Cardiac muscle cell (in vitro differentiated cells and primary cell): Measurements from ENCODE around the gene C16orf74. TPM values are rescaled to one million over a fixed set of nuclear protein-coding genes. Genes with fewer than 3 reads are reported as not detected.

Experiments
- DNase-seq, 2 donors: peaks; one replicate each; pipeline versions ENCODE4 v3.0.0 to v3.0.0-alpha.2; 2010 to 2017; ENCODE audit warnings: low read depth in 1 of 2, low spot score in 1 of 2
- H3K27ac ChIP-seq: fragments of 200-600 bp; sonication (generic); 2 replicates; pipeline ENCODE4 v1.5.1; 2016
- H3K27me3 ChIP-seq: fragments of 200-600 bp; sonication (generic); 2 replicates; pipeline ENCODE4 v1.6.0; 2016; ENCODE audit warnings: control low read depth
- H3K36me3 ChIP-seq: fragments of 200-600 bp; sonication (generic); 2 replicates; pipeline ENCODE4 v1.5.1; 2016; ENCODE audit warnings: control low read depth
- H3K4me1 ChIP-seq: fragments of 200-600 bp; sonication (generic); 2 replicates; pipeline ENCODE4 v1.8.1; 2017; ENCODE audit warnings: low read depth, mild to moderate bottlenecking, mixed run types
- H3K4me3 ChIP-seq: fragments of 200-600 bp; sonication (generic); 2 replicates; pipeline ENCODE4 v1.5.1; 2016; ENCODE audit warnings: mild to moderate bottlenecking
- H3K9me3 ChIP-seq: fragments of 200-600 bp; sonication (generic); 2 replicates; pipeline ENCODE4 v1.5.1; 2017; ENCODE audit warnings: low read depth, mild to moderate bottlenecking, control low read depth
- polyA plus RNA-seq: library from polyadenylated mRNA; unstranded; fragments of >200 nt; fragmentation: Nextera tagmentation; extraction: Ambion mirVana; gene quantifications from 2 replicates; pipeline ENCODE4 v1.2.1, GENCODE V29; 2016
- total RNA-seq: library from RNA; depleted of rRNA; stranded (reverse); fragments of >200 nt; gene quantifications from 2 replicates; pipeline ENCODE4 v1.2.3, GENCODE V29; 2016
- TF ChIP-seq, protein P1 (sequence below): IDR thresholded peaks from 2 replicates; pipeline ENCODE4 v1.5.1; 2012; ENCODE audit warnings: low read depth, mild to moderate bottlenecking, low read length

Gene C16orf74
- total and polyA plus RNA-seq, 2 experiments from 2014 or later = 37.9 to 49.7 TPM

DNA sequence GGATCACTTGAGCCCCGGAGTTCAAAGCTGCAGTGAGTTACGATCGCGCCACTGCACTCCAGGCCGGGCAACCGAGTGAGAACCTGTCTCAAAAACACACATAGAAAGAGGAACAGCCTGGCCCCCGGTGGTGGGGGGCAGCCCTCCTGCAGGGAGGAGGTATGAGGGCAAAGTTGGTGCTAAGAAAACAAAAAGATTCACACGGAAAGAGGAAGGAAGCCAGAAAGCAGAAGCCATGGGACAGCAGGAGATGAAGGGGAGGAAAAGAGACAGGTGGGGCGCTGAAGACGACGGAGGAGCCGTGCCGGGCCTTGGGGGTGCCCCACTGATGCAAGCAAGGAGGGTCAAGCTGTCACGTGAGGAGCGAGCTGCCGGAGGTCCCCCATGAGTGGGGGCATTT lies 8.2 kb upstream of the C16orf74 start:
- no peaks in the 10 kb centered on the region for H3K9me3 ChIP-seq
- TF ChIP-seq, protein P1, sequence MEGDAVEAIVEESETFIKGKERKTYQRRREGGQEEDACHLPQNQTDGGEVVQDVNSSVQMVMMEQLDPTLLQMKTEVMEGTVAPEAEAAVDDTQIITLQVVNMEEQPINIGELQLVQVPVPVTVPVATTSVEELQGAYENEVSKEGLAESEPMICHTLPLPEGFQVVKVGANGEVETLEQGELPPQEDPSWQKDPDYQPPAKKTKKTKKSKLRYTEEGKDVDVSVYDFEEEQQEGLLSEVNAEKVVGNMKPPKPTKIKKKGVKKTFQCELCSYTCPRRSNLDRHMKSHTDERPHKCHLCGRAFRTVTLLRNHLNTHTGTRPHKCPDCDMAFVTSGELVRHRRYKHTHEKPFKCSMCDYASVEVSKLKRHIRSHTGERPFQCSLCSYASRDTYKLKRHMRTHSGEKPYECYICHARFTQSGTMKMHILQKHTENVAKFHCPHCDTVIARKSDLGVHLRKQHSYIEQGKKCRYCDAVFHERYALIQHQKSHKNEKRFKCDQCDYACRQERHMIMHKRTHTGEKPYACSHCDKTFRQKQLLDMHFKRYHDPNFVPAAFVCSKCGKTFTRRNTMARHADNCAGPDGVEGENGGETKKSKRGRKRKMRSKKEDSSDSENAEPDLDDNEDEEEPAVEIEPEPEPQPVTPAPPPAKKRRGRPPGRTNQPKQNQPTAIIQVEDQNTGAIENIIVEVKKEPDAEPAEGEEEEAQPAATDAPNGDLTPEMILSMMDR = no peak
- no peak for DNase-seq
- no peak overlapping the region for H3K4me3 ChIP-seq
- no peak overlapping the region for H3K27ac ChIP-seq
- peaks cover 5% of the 10 kb centered on the region for H3K4me1 ChIP-seq
- no peaks in the 10 kb centered on the region for H3K27me3 ChIP-seq
- no peaks in the 10 kb centered on the region for H3K36me3 ChIP-seq

DNA sequence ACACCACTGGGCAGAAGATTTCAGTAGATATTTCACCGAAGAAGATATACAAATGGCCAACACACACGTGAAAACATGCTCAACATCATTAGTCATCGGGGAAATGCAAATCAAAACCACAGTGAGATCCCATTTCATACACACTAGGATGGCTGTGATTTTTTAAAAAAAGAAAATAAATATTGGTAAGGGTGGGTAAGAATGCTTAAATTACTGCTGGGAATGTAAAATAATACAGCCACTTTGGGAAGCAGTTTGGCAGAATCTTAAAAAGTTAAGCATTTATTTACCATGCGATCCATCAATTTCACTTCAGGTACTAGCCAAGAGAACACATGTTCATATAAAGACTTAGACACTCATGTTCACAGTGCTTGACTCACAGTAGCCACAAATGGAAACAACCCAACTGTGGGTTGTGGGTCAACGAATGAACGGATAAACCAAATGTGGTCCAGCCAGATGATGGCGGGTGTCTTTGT lies 6.5 kb upstream of the C16orf74 start:
- DNase-seq = no peak
- Histone ChIP-seq H3K27ac (no peak overlapping the region), H3K4me3 (no peak overlapping the region), H3K27me3 (no peaks in the 10 kb centered on the region), H3K9me3 (no peaks in the 10 kb centered on the region), H3K36me3 (no peaks in the 10 kb centered on the region), H3K4me1 (peaks cover 14% of the 10 kb centered on the region)
- TF ChIP-seq, protein P1 = no peak

- H3K9me3 ChIP-seq = no peaks in the 10 kb centered on the region
- H3K4me3 ChIP-seq = no peak overlapping the region
- H3K27ac ChIP-seq = no peak overlapping the region
- TF ChIP-seq, protein P1 = no peak
- no peaks in the 10 kb centered on the region for H3K27me3 ChIP-seq
- no peaks in the 10 kb centered on the region for H3K36me3 ChIP-seq
- peaks cover 14% of the 10 kb centered on the region for H3K4me1 ChIP-seq
- no peak for DNase-seq
Observed at GRCh38 chr16:85755929-85756768, 5.3 kb upstream of the C16orf74 start.

- H3K27me3 ChIP-seq = no peaks in the 10 kb centered on the region
- H3K4me3 ChIP-seq = no peak overlapping the region
- no peaks in the 10 kb centered on the region for H3K36me3 ChIP-seq
- no peak overlapping the region for H3K27ac ChIP-seq
- TF ChIP-seq, protein P1 = no peak
- peaks cover 18% of the 10 kb centered on the region for H3K4me1 ChIP-seq
- no peak for DNase-seq
- H3K9me3 ChIP-seq = no peaks in the 10 kb centered on the region
Observed at GRCh38 chr16:85754413-85754812, 3.5 kb upstream of the C16orf74 start.

GRCh38 chr16:85753976-85754375 lies 3.1 kb upstream of the C16orf74 start:
- peaks cover 22% of the 10 kb centered on the region for H3K4me1 ChIP-seq
- DNase-seq = no peak
- no peaks in the 10 kb centered on the region for H3K36me3 ChIP-seq
- TF ChIP-seq, protein P1 = no peak
- no peak overlapping the region for H3K4me3 ChIP-seq
- no peaks in the 10 kb centered on the region for H3K9me3 ChIP-seq
- no peaks in the 10 kb centered on the region for H3K27me3 ChIP-seq
- no peak overlapping the region for H3K27ac ChIP-seq
